SK-N-SH (cell line): ENCODE results near the gene RASL10A. TPM values are rescaled to one million over a fixed set of nuclear protein-coding genes. Genes with fewer than 3 reads are reported as not detected.

Source experiments
- CTCF ChIA-PET: fragments of 300-600, 350-600 bp; formaldehyde crosslinking; extraction: SDS; loops from one replicate; lab custom pipeline; 2021; lab: Yijun Ruan, JAX
- POLR2A ChIA-PET: fragments of 350-600 bp; sonication (Branson Sonifier 250); formaldehyde crosslinking; extraction: SDS; loops from one replicate; lab custom pipeline; 2020; ENCODE audit warnings: antibody characterized with exemption, inconsistent platforms; lab: Yijun Ruan, JAX
- DNase-seq: peaks from one replicate; pipeline ENCODE4 v3.0.0; 2012
- H2AFZ ChIP-seq: fragments of 200-600 bp; sonication (generic); 2 replicates; pipeline ENCODE4 v1.8.1; 2016; ENCODE audit warnings: antibody characterized with exemption, mild to moderate bottlenecking, low read depth
- H3F3A ChIP-seq: fragments of 200-600 bp; sonication (generic); replicated peaks from 2 replicates; pipeline ENCODE3; 2016; ENCODE audit warnings: antibody characterized with exemption, mild to moderate bottlenecking; ENCODE audit not compliant: insufficient read depth
- H3K27ac ChIP-seq, 2 experiments: fragments of 200-500 bp in 1 of 2; fragments of 200-600 bp in 1 of 2; sonication (Bioruptor generic) in 1 of 2; sonication (generic), shearing (Covaris generic) in 1 of 2; 2 replicates each; pipeline versions ENCODE4 v1.5.1 to v1.6.1; 2014 to 2016; ENCODE audit warnings: low read depth in 2 of 2, inconsistent platforms in 1 of 2, low read length in 1 of 2, mild to moderate bottlenecking in 1 of 2, mixed read lengths in 1 of 2
- H3K27me3 ChIP-seq: fragments of 200-600 bp; sonication (generic), shearing (Covaris generic); 2 replicates; pipeline ENCODE4 v1.6.1; 2016; ENCODE audit warnings: mixed run types; ENCODE audit not compliant: insufficient read depth
- H3K36me3 ChIP-seq, 2 experiments: fragments of 200-500 bp in 1 of 2; fragments of 200-600 bp in 1 of 2; sonication (Bioruptor generic) in 1 of 2; sonication (generic) in 1 of 2; replicated peaks in 1 of 2; 2 replicates each; pipeline versions ENCODE3 to v1.5.1; 2014 to 2016; ENCODE audit warnings: low read length in 1 of 2, mild to moderate bottlenecking in 1 of 2; ENCODE audit not compliant: insufficient read depth in 2 of 2, control insufficient read depth in 1 of 2
- H3K4me1 ChIP-seq, 2 experiments: fragments of 200-500 bp in 1 of 2; fragments of 200-600 bp in 1 of 2; sonication (Bioruptor generic) in 1 of 2; sonication (generic), shearing (Covaris generic) in 1 of 2; 2 replicates each; pipeline versions ENCODE4 v1.5.1 to v1.6.1; 2014 to 2016; ENCODE audit warnings: low read depth in 1 of 2, low read length in 1 of 2, mixed run types in 1 of 2; ENCODE audit not compliant: insufficient read depth in 2 of 2, control insufficient read depth in 1 of 2
- H3K4me2 ChIP-seq: fragments of 200-600 bp; sonication (generic), shearing (Covaris generic); 2 replicates; pipeline ENCODE4 v1.6.1; 2017; ENCODE audit warnings: mixed run types
- H3K4me3 ChIP-seq, 2 experiments: fragments of 200-500 bp in 1 of 2; fragments of 200-600 bp in 1 of 2; sonication (Bioruptor generic) in 1 of 2; sonication (generic), shearing (Covaris generic) in 1 of 2; 2 replicates each; pipeline versions ENCODE4 v1.5.1 to v1.8.1; 2014 to 2016; ENCODE audit warnings: low read depth in 2 of 2, inconsistent platforms in 1 of 2, low read length in 1 of 2, mild to moderate bottlenecking in 1 of 2, mixed read lengths in 1 of 2, moderate library complexity in 1 of 2
- H3K79me2 ChIP-seq: fragments of 200-600 bp; sonication (generic); 2 replicates; pipeline ENCODE4 v1.8.1; 2017; ENCODE audit warnings: mild to moderate bottlenecking; ENCODE audit not compliant: insufficient read depth
- H3K9ac ChIP-seq: fragments of 200-600 bp; sonication (generic); 2 replicates; pipeline ENCODE4 v1.6.1; 2017; ENCODE audit warnings: mixed run types
- H3K9me2 ChIP-seq: fragments of 200-600 bp; sonication (generic); 2 replicates; pipeline ENCODE4 v1.6.1; 2017; ENCODE audit warnings: mixed run types
- H3K9me3 ChIP-seq: fragments of 200-600 bp; sonication (generic); 2 replicates; pipeline ENCODE4 v1.6.1; 2017; ENCODE audit warnings: mixed run types, mild to moderate bottlenecking, moderate library complexity
- H4K20me1 ChIP-seq: fragments of 200-600 bp; sonication (generic); 2 replicates; pipeline ENCODE4 v1.6.1; 2017; ENCODE audit warnings: mild to moderate bottlenecking, mixed run types; ENCODE audit not compliant: insufficient read depth
- FOSL2 ChIP-seq: IDR thresholded peaks from 2 replicates; pipeline ENCODE4 v1.4.0; 2012; ENCODE audit warnings: low read depth, mild to moderate bottlenecking, moderate library complexity, borderline replicate concordance
- FOXJ3 ChIP-seq: sonication (generic); formaldehyde crosslinking; IDR thresholded peaks from 2 replicates; pipeline ENCODE4 v1.5.1; 2020; ENCODE audit warnings: mild to moderate bottlenecking, missing genetic modification reagents
- JUND ChIP-seq: IDR thresholded peaks from 2 replicates; pipeline ENCODE4 v1.4.0; 2012
- MEF2A ChIP-seq: IDR thresholded peaks from 2 replicates; pipeline ENCODE4 v1.4.0; 2012; ENCODE audit warnings: low read depth, borderline replicate concordance
- POLR2AphosphoS5 ChIP-seq: IDR thresholded peaks from 2 replicates; pipeline ENCODE4 v1.6.1; 2012; ENCODE audit warnings: low read depth, low read length
- SIN3A ChIP-seq: IDR thresholded peaks from 2 replicates; pipeline ENCODE4 v1.6.1; 2012; ENCODE audit warnings: low read depth, mild to moderate bottlenecking, low read length, moderate library complexity, borderline replicate concordance
- WGBS: methylation state at CpG from one replicate; pipeline ENCODE4 v1.1.6; 2017; ENCODE audit warnings: low lambda C conversion rate; 5-methylcytosine and 5-hydroxymethylcytosine counted together
- polyA plus RNA-seq, 3 experiments: library from polyadenylated mRNA; depleted of rRNA; stranded (reverse); fragments of >200 nt; gene quantifications; 2 replicates each; pipeline ENCODE4 v1.2.3, GENCODE V29; 2012
- TF ChIP-seq, protein P1 (sequence below): IDR thresholded peaks from 2 replicates; pipeline ENCODE4; 2012

Gene RASL10A
- polyA plus RNA-seq, 1 of the 3 experiments (the other 2 are of a cell fraction): 0.36 TPM

DNA sequence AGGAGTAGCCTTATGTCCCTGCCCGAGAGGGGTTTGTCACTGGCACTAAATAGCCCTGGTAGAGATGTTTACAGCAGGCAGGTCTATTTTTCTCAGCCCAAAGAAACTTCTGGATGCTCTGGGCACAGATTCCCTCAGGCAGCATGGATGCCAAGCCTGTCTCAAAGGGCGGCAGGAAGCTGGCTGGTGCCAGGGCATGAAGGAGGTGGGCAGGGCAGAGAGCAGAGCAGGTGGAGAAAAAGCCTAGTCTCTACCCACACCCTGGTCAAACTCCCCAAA is 13.2 kb downstream of the RASL10A start:
- ChIA-PET CTCF (interaction anchor here (2.8 to 4.2 kb wide), 2 partner anchors 12 to 57 kb away, joined by 23 to 24 read pairs; no protein-coding TSS in a partner anchor), POLR2A (no interaction called here)
- TF ChIP-seq FOXJ3 (CRISPR knock-in tag) (no peak), JUND (0 out of 2 replicates have a peak, but pooled peaks have one; percentile 10)
- no peaks in the 10 kb centered on the region for H3K27me3 ChIP-seq
- no peak overlapping the region for H2AFZ ChIP-seq
- H3K4me1 ChIP-seq: peaks cover 0 to 20% of the 10 kb centered on the region in 2 experiments; a peak in 1 of 4 replicates
- H3K4me3 ChIP-seq: no peak overlapping the region
- peaks cover 36% of the 10 kb centered on the region for H3F3A ChIP-seq
- peaks cover 3% of the 10 kb centered on the region for H3K79me2 ChIP-seq
- no peaks in the 10 kb centered on the region for H3K9me3 ChIP-seq
- H3K9me2 ChIP-seq: no peaks in the 10 kb centered on the region
- no peak for DNase-seq
- peaks cover 13% of the 10 kb centered on the region; the same call in 1 of the 2 replicates for H4K20me1 ChIP-seq
- H3K9ac ChIP-seq: no peak overlapping the region
- H3K4me2 ChIP-seq: no peak overlapping the region
- H3K27ac ChIP-seq: peak overlapping the region in 1 of 2 experiments; percentile 12; a peak in 1 of 4 replicates
- H3K36me3 ChIP-seq: peaks cover 13 to 37% of the 10 kb centered on the region in 2 experiments
- 80% methylated on average over 2 of the region's 2 CpGs for WGBS

DNA sequence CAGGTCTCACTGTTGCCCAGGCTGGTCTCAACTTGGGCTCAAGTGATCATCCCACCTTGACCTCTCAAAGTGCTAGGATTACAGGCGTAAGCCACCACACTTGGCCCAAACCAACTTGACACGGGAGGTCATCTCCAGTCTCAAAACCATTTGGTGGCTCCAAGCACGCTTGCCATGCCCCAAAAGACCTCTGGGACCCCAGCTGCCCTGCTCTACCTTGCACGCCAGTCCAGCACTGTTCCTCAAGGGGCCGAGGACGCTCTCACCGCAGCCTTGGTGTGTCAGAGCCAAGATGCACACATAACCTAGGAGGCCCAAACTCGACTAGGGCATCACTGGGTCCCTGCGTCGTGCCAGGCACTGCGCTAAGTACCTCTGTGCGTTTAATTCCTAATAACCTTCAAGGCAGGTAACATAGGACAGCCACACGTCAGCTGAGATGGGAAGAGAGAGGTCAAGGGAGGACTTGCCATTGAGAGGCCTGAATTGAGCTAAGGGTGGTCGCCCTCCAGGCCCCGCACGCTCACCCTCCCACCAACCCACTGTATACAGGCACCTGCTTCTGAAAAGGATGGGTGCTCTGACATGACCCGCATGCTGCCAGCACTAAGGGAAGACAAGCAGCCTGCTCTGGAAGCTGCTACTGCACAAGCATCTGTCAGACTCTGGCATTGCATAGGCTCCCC is 13.6 kb downstream of the RASL10A start:
- no peak overlapping the region for H3K4me2 ChIP-seq
- H4K20me1 ChIP-seq: peaks cover 13% of the 10 kb centered on the region; the same call in 1 of the 2 replicates
- CTCF ChIA-PET: interaction anchor here (0.6 to 4.2 kb wide), 3 partner anchors 12 to 80 kb away, joined by 3 to 24 read pairs (median 23); no protein-coding TSS in a partner anchor
- H3K36me3 ChIP-seq: peaks cover 18 to 41% of the 10 kb centered on the region in 2 experiments
- H3K27me3 ChIP-seq: no peaks in the 10 kb centered on the region
- no peak overlapping the region for H3K4me3 ChIP-seq
- H3K9me3 ChIP-seq: no peaks in the 10 kb centered on the region
- no peak overlapping the region for H2AFZ ChIP-seq
- no peaks in the 10 kb centered on the region for H3K9me2 ChIP-seq
- TF ChIP-seq MEF2A (no peak), FOSL2 (no peak; the same call in 1 of the 2 replicates), POLR2AphosphoS5 (no peak)
- no peak overlapping the region for H3K9ac ChIP-seq
- POLR2A ChIA-PET: no interaction called here
- peak; percentile 17 for DNase-seq
- WGBS: 93% methylated on average over 15 of the region's 17 CpGs
- H3K4me1 ChIP-seq: peaks cover 0 to 20% of the 10 kb centered on the region in 2 experiments; a peak in 1 of 4 replicates
- no peaks in the 10 kb centered on the region for H3K79me2 ChIP-seq
- no peak overlapping the region; a peak in 1 of 4 replicates for H3K27ac ChIP-seq
- peaks cover 41% of the 10 kb centered on the region for H3F3A ChIP-seq

DNA sequence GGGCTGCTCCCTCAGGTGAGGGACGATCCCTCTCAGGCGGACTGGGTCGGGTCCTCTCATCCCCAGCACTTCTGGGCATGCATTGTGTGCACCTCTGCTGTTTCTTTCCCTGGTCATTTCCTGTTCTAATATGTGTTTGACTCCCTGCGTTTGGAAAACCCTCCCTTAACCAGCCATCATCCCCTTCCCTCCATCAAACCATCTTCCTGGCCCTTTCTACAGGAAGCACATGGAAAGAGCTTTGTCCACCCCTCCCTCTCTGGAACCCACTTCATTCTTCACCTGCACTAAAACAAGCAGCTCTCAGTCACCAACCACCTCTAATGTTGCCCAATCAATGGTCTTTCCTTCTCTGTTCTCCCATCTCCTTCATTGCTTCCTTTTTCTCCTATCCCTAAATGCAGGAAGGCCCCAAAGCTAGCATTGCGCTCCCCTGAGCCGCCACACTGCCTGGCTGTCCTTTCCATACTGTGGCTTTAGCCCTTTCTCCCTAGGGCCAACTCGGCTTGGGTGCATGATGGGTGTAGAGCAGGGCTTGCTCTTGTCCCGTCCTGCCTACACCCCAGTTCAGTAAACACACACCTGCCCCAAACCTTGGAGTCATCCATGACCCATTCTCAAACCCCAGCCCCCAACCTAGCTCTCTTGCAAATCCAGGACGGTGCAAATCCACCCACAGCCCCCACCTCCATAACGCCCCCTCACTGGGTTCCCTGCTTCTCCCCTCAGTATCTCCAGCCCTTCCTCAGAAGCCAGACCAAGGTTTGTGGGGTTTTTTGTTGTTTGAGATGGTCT is 14.5 kb downstream of the RASL10A start:
- Histone ChIP-seq H3K27ac (no peak overlapping the region), H3K4me1 (peaks cover 0 to 19% of the 10 kb centered on the region in 2 experiments; a peak in 1 of 4 replicates), H3K4me3 (no peak overlapping the region), H3K79me2 (no peaks in the 10 kb centered on the region), H4K20me1 (peaks cover 13% of the 10 kb centered on the region; the same call in 1 of the 2 replicates), H3K27me3 (no peaks in the 10 kb centered on the region), H3K9me3 (no peaks in the 10 kb centered on the region), H3K9ac (no peak overlapping the region), H3K4me2 (no peak overlapping the region), H2AFZ (no peak overlapping the region), H3K36me3 (peaks cover 27 to 49% of the 10 kb centered on the region in 2 experiments), H3K9me2 (no peaks in the 10 kb centered on the region), H3F3A (peaks cover 45% of the 10 kb centered on the region)
- DNase-seq: peak; percentile 16
- 96% methylated on average over 10 of the region's 10 CpGs for WGBS
- ChIA-PET CTCF (interaction anchor here (0.6 to 4.2 kb wide), 3 partner anchors 13 to 81 kb away, joined by 3 to 24 read pairs (median 4); no protein-coding TSS in a partner anchor), POLR2A (interaction anchor here (0.7 kb wide), 1 partner anchor 16 kb away, joined by 3 read pairs; no protein-coding TSS in a partner anchor)
- TF ChIP-seq, protein P1, sequence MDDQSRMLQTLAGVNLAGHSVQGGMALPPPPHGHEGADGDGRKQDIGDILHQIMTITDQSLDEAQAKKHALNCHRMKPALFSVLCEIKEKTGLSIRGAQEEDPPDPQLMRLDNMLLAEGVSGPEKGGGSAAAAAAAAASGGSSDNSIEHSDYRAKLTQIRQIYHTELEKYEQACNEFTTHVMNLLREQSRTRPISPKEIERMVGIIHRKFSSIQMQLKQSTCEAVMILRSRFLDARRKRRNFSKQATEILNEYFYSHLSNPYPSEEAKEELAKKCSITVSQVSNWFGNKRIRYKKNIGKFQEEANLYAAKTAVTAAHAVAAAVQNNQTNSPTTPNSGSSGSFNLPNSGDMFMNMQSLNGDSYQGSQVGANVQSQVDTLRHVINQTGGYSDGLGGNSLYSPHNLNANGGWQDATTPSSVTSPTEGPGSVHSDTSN: no peak
- TF ChIP-seq JUND: peak; percentile 5; the same call in 1 of the 2 replicates
- peak; percentile 58; the same call in 1 of the 2 replicates for TF ChIP-seq SIN3A
- TF ChIP-seq POLR2AphosphoS5: 0 out of 2 replicates have a peak, but pooled peaks have one; percentile 15
